Measurements from ENCODE around the gene CCT8L2.
"Not testable (repeated sequence)": the region's sequence is repeated elsewhere in the genome, so short reads cannot be mapped to it uniquely, and the experiment has no call there.

The CCT8L2 gene

DNA sequence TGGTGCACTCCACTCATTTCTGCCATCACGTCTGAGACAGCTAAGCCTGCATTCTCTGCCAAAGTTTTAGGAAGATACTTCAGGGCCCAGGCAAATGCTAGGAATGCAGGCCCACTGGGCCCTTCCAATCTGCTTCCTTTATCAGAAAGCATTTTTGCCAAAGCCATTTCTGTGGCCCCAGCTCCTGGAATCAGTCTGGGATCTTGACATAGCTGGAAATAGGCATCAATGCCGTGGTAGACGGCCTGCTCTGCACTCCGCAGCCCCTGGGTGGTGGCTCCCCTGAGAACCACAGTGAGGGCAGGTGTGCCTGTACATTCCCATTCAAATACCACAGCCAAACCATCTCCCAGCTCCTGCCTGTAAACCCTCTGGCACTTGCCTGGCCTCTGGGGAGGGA is 1.5 kb downstream of the CCT8L2 start:
- not testable (repeated sequence) for H3K9ac ChIP-seq (ENCODE audit: low read length); H3K79me2 ChIP-seq (ENCODE audit: low read length); H2AFZ ChIP-seq (ENCODE audit: low read depth, low read length); H3K4me3 ChIP-seq (ENCODE audit: low read length); H3K9me3 ChIP-seq (ENCODE audit: insufficient read depth, low read length); H3K27ac ChIP-seq (ENCODE audit: low read length); H3K4me2 ChIP-seq (ENCODE audit: low read length); H4K20me1 ChIP-seq (ENCODE audit: insufficient read depth, low read length); H3K36me3 ChIP-seq (replicated peaks; ENCODE audit: low read depth, low read length); H3K27me3 ChIP-seq (ENCODE audit: low read depth, low read length); H3K4me1 ChIP-seq (ENCODE audit: low read length)

DNA sequence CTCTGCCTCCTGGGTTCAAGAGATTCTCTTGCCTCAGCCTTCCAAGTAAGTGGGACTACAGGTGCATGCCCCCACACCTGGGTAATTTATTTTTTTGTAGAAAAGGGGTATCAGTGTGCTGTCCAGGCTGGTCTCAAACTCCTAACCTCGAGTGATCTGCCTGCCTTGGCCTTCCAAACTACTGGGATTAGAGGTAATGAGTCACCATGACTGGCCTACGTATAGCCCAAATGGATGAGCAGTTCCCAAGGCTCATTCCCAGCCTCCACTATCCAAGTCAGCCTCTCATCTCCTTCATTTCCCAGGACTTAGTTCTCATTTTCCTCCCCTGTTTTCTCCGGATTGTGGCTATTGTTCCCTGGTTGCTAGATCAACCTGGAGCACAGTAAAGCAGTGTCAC is 5.6 kb downstream of the CCT8L2 start:
- Histone ChIP-seq H2AFZ (ENCODE audit: low read depth, low read length) (no peak overlapping the region), H3K4me1 (ENCODE audit: low read length) (no peaks in the 10 kb centered on the region), H3K4me2 (ENCODE audit: low read length) (no peak overlapping the region), H3K4me3 (ENCODE audit: low read length) (no peak overlapping the region), H3K9ac (ENCODE audit: low read length) (no peak overlapping the region), H3K36me3 (replicated peaks; ENCODE audit: low read depth, low read length) (no peaks in the 10 kb centered on the region), H3K9me3 (ENCODE audit: insufficient read depth, low read length) (no peaks in the 10 kb centered on the region), H4K20me1 (ENCODE audit: insufficient read depth, low read length) (no peaks in the 10 kb centered on the region), H3K27me3 (ENCODE audit: low read depth, low read length) (no peaks in the 10 kb centered on the region), H3K79me2 (ENCODE audit: low read length) (no peaks in the 10 kb centered on the region), H3K27ac (ENCODE audit: low read length) (no peak overlapping the region)
- no peak for TF ChIP-seq EZH2phosphoT487 (IDR thresholded peaks at IDR 0.05; ENCODE audit: low read depth)
- TF ChIP-seq, protein P1, sequence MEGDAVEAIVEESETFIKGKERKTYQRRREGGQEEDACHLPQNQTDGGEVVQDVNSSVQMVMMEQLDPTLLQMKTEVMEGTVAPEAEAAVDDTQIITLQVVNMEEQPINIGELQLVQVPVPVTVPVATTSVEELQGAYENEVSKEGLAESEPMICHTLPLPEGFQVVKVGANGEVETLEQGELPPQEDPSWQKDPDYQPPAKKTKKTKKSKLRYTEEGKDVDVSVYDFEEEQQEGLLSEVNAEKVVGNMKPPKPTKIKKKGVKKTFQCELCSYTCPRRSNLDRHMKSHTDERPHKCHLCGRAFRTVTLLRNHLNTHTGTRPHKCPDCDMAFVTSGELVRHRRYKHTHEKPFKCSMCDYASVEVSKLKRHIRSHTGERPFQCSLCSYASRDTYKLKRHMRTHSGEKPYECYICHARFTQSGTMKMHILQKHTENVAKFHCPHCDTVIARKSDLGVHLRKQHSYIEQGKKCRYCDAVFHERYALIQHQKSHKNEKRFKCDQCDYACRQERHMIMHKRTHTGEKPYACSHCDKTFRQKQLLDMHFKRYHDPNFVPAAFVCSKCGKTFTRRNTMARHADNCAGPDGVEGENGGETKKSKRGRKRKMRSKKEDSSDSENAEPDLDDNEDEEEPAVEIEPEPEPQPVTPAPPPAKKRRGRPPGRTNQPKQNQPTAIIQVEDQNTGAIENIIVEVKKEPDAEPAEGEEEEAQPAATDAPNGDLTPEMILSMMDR (IDR thresholded peaks at IDR 0.05; ENCODE audit: low read depth, low read length) = no peak

DNA sequence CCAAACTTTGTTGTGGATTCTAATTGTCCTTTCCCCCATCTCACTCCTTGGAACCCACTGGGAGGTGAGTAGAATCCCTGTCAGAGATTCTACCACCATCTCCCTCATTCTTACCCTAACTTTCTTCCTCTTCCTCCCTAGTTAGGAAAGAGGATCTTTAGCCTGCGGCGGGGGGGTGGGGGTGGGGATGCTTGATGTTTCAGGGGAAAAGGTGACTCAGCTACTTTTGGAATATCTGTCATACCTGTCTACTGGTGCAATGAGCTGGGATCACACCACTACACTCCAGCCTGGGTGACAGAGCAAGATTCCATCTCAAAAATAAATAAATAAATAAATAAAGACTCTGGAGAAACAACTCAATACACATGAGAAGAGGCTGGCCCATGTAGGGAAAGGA is 6.4 kb downstream of the CCT8L2 start:
- H3K36me3 ChIP-seq (replicated peaks; ENCODE audit: low read depth, low read length) = no peaks in the 10 kb centered on the region
- H4K20me1 ChIP-seq (ENCODE audit: insufficient read depth, low read length) = no peaks in the 10 kb centered on the region
- H3K4me3 ChIP-seq (ENCODE audit: low read length) = no peak overlapping the region
- H3K27ac ChIP-seq (ENCODE audit: low read length) = no peak overlapping the region
- no peaks in the 10 kb centered on the region for H3K79me2 ChIP-seq (ENCODE audit: low read length)
- TF ChIP-seq, protein P1 (IDR thresholded peaks at IDR 0.05; ENCODE audit: low read depth, low read length) = no peak
- no peak for TF ChIP-seq EZH2phosphoT487 (IDR thresholded peaks at IDR 0.05; ENCODE audit: low read depth)
- H3K4me2 ChIP-seq (ENCODE audit: low read length) = no peak overlapping the region
- H3K9me3 ChIP-seq (ENCODE audit: insufficient read depth, low read length) = no peaks in the 10 kb centered on the region
- H3K9ac ChIP-seq (ENCODE audit: low read length) = no peak overlapping the region
- no peaks in the 10 kb centered on the region for H3K4me1 ChIP-seq (ENCODE audit: low read length)
- no peaks in the 10 kb centered on the region for H3K27me3 ChIP-seq (ENCODE audit: low read depth, low read length)
- H2AFZ ChIP-seq (ENCODE audit: low read depth, low read length) = no peak overlapping the region

DNA sequence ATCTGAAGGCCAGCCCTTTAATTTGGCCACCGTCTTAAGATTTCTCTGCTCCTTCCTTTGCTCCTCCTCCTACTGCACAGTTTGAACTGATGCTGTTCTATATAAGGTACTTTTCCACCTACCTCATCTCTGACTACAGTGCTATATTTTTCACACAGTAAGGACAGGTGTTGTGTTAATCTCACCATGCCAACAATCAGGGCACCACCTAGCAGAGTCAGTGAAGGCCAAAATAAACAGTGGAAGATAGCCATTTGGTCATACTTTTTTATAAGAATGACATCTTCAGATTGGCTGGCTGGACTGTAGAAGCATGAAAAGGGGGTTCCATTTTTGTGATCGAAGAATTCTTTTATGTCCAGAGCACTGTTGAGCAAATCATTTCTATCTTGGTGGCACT is 11.7 kb downstream of the CCT8L2 start:
- not testable (repeated sequence) for H3K9ac ChIP-seq (ENCODE audit: low read length); H3K79me2 ChIP-seq (ENCODE audit: low read length); H2AFZ ChIP-seq (ENCODE audit: low read depth, low read length); H3K4me2 ChIP-seq (ENCODE audit: low read length); H3K27me3 ChIP-seq (ENCODE audit: low read depth, low read length); H3K4me3 ChIP-seq (ENCODE audit: low read length); H3K36me3 ChIP-seq (replicated peaks; ENCODE audit: low read depth, low read length); H3K27ac ChIP-seq (ENCODE audit: low read length); H4K20me1 ChIP-seq (ENCODE audit: insufficient read depth, low read length); H3K9me3 ChIP-seq (ENCODE audit: insufficient read depth, low read length); H3K4me1 ChIP-seq (ENCODE audit: low read length)

DNA sequence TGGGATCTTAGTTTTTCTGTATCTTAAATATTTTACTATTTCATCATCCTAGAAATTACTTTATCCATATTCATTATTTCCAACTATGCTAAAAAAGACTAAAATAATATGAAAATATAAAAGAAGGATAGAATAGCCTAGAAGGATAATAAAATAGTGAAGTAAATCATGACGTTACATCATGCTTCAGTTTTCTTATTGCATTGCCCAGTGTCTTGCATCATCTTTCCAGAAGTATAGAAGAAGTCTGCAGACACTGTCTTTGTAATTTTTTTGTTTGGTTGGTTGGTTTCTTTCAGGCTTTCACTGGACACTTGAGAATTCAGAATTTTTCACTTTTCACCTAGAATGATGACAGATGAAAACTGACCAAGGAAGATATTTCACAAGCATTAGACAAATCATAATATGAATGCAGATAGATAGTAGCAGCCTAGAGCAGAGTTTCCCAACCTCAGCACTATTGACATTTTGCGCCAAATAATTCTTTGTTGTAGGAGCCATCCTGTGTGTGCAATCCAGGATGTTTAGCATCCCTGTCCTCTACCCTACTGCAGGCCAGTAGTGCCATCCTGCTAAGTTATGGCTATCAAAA is 23.3 kb downstream of the CCT8L2 start:
- H3K27ac ChIP-seq (ENCODE audit: low read length); H3K9ac ChIP-seq (ENCODE audit: low read length); H3K9me3 ChIP-seq (ENCODE audit: insufficient read depth, low read length); H3K4me3 ChIP-seq (ENCODE audit: low read length); H3K79me2 ChIP-seq (ENCODE audit: low read length); H3K4me1 ChIP-seq (ENCODE audit: low read length); H2AFZ ChIP-seq (ENCODE audit: low read depth, low read length); H3K4me2 ChIP-seq (ENCODE audit: low read length); H3K36me3 ChIP-seq (replicated peaks; ENCODE audit: low read depth, low read length); H4K20me1 ChIP-seq (ENCODE audit: insufficient read depth, low read length); H3K27me3 ChIP-seq (ENCODE audit: low read depth, low read length): not testable (repeated sequence)
